GM19397 (cell line): ENCODE data around the gene TMPRSS6.

ENCODE experiments used
- ATAC-seq: cut with Tn5 transposase; IDR thresholded peaks from one replicate; pipeline ENCODE4 v1.9.1; 2021; ENCODE audit warnings: mild to moderate bottlenecking, moderate library complexity; ENCODE audit not compliant: unreplicated experiment

The TMPRSS6 gene

DNA sequence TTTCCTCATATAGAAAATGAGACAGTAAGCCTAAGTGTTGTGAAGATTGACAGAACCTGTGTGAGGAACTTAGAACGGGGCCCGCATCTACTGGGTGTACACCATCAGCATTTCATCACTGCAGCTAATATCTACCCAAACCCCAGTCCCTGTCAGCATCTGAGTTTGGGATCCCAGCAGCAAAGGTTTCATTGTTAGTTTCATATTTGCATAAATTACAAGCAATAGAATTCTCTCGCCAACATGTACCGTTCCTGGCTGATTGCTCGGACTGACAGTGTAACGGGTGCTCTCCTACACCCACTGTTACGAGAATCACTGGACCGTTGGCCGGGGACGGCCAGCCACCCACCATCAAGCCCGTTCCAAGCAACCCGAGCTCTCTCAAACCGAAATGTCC, 10.4 kb upstream of the TMPRSS6 start:
- no peak for ATAC-seq

- ATAC-seq: no peak
Observed at GRCh38 chr22:37118083-37118482, 8.6 kb upstream of the TMPRSS6 start.

DNA sequence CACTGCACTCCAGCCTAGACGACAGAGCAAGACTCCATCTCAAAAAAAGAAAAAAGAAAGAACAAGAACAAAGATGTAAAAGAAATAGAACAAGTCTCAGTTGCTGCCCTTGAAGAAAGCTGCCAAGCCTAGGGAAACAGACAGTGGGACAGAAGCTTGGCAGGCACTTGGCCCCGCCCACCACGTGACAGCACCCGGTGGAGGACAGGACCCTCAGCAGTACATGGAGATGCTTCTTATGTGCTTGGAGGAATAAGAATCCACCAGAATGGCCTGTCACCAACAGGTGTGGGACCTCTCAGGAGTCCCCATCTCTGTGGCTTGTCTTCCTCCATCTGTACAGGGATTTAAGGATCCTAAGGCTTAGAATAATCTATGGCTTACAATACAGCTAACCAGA, 7.6 kb upstream of the TMPRSS6 start:
- no peak for ATAC-seq

DNA sequence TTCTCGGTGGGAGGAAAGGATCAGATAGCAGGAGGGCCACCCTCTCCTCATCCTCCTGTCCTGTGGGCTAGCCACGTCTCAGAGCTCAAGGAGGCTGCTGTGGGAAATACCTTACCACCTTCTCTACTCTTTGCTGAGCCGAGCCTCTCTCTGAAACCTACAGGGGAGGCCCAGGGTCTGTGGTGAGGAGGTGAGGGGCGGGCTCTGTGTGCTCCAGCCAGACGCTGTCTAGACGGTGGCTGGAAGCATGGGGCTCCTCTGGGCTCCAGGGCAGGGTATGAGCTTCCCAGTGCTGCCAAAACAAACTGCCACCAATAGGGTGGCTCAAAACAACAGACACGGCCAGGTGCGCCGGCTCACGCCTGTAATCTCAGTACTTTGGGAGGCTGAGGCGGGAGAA, 5.5 kb upstream of the TMPRSS6 start:
- ATAC-seq: no peak

- no peak for ATAC-seq
Observed at GRCh38 chr22:37113757-37114156, 4.2 kb upstream of the TMPRSS6 start.

GRCh38 chr22:37112084-37112728, 2.7 kb upstream of the TMPRSS6 start:
- no peak for ATAC-seq

DNA sequence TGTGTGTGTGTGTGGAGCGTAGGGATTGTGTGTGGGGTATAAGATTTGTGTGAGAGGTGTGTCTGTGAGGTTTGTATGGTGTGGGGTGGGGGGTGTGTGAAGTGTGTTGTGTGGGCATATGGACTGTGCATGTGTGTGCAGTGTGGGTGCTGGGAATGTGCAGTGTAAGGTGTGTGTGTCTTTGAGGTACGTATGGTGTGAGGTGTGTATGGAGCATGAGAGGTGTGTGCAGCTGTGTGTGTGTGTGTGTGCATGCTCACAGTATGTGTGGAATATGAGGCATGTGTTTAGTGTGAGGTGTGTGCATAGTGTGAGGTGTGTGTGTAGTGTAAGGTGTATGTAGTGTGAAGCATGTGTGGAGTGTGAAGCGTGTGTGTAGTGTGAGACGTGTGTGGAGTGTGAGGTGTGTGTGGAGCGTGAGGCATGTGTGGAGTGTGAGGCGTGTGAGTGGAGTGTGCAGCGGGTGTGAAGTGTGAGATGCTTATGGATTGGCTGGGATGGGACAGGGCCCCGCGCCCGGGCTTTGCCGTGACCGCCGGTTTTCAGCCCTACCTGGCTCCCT, 1.7 kb upstream of the TMPRSS6 start:
- no peak for ATAC-seq

DNA sequence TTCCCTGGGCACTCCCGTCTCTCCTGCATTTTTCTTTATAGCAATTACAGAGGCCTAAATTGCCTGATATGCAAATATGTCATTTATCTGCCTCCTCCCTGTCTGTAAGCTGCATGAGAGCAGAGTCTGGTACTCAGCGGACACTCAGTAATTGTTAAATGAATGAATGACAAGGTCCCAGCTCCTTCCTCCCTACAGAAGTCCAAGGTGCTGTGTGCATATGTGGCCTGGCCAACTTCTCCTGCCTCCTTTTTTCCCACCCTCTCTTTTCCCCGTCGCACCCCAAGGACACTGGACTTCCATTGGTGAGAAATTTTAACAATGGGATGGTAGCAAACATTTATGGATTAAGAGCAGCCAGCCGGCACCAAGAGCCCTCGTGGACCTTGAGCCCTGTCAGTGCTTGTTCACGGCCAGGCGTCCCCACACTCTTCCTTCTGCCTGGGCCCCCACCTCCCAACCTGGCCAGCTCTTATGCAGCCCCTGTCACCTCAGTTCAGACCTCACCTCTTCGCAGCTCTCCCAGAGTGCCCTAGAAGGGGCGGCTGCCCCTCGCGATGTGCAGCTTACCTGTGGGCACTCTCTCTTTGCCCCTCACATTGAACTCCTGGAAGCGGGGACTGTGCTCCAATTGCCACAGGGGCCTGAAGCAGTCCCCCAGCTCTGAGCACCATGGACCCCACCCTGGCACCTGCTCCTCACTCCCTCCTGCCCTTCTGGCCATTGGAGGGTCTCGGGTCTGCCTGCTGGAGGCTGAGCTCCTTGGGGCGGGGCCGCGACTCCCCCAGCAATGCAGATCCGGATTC, 1.5 kb downstream of the TMPRSS6 start:
- ATAC-seq: no peak

DNA sequence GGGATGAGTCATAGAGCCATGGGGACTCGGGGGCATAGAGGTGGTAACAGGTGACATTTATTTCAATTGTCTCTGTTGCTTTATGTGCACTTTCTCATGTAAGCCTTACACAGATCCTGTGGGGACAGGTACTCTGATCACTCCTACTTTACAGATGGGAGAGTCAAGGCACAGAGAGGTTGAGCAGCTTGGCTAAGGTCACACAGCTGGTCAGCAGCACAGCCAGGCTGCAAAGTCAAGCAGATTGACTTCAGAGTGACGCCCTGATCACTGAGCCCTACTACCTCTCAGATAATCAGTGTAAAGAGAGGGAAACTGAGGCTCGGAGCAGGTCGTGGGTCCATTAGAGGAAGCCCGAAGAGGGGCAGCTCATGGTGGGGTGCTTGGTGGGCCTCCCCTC, 3.5 kb downstream of the TMPRSS6 start:
- no peak for ATAC-seq

GRCh38 chr22:37105154-37105553, 4.4 kb downstream of the TMPRSS6 start:
- no peak for ATAC-seq

GRCh38 chr22:37103656-37104452, 5.7 kb downstream of the TMPRSS6 start:
- ATAC-seq: no peak

DNA sequence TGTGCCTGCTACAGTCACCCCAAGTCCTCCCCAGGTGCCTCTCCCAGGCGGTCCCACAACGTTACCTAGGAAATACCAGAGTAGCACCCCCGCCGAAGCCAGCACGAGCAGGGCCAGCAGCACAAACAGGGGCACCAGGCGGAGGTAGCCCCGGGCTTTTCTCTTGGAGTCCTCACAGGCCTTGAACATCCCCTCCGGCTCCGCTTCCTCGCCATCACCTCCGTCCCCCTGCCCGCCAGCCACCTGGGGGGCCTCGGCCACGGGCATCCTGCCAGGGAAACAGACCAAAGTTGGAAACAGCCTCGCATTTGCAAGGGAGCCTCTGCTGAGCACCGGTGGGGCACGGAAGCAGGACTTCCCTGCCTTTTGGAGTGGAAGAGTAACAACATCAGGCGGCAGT, 6.4 kb downstream of the TMPRSS6 start:
- ATAC-seq: no peak

DNA sequence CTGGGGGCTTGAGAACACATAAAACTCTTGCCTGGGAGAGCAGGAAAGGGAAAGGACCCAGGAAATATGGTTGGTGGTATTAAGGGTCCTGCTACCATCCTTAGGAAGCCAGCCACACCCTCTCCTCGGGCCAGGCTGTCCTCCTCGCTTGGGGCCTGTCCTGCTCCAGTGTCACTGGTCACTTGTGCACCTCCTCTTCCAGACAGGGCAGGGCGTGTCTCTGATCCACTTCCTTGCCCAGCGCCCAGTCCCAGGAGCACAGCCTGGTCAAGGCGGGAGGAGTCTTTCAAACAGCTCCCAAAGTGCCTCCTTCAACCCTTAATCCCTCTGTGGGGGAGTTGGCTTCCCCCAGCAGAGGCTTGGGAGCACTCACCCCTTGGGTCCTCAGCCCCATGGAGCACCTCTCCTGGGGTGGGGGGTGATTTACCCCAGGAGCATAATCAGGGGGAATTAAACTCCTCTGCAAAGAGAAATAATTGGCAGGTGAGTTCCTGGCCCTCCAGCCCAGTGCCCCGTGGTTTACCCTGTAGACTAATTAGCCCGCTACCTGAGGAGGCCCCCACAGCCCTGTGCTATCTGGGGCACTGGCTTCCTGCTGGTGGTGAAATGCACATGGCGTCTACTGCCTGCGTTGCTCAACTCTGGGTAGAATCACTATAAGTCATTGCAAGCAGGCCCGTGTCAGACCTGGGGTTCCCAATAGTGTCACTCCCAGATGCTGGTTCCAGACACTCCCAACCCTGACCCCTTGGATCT, 8.0 kb downstream of the TMPRSS6 start:
- ATAC-seq: no peak

- ATAC-seq: no peak
Observed at GRCh38 chr22:37100589-37101127, 8.9 kb downstream of the TMPRSS6 start.

GRCh38 chr22:37098976-37099591, 10.4 kb downstream of the TMPRSS6 start:
- ATAC-seq: no peak

- no peak for ATAC-seq
Observed at GRCh38 chr22:37097346-37097745, 12.2 kb downstream of the TMPRSS6 start.

DNA sequence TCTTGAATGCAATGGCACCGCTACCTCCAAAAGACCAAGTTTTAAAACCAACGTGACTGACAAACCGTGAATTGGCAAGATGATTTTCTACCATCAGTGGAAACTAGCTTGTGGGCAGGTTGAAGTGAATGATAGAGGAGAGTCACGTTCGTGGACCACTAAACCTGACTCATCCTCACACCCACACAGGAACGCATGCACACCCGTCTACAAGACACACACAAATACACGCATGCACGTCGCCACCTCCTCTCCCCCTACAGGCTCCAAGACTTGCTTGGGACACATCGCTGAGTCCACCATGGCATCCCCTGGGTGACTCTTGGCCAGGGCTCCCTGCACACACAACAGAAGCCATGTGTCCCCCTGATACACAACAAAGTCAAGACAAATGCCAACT, 14.4 kb downstream of the TMPRSS6 start:
- no peak for ATAC-seq

GRCh38 chr22:37094239-37094638, 15.3 kb downstream of the TMPRSS6 start:
- ATAC-seq: no peak

DNA sequence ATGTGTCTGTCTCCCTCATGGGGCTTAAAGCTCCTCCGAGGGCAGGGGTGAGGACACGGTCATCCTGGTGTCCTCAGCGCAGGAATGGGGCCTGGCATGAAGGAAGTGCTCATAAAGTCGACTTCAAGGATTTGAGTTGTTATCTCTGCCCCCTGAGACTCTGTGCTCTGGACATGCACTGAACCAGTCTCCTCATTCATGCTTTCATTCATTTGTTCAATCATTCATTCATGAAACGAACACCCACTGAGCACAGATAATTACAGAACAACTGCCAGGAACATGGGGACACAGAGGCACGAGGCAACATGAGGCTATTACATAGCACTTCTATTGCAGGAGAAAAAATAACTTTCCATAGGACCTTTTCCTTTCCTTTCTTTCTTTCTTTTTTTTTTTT, 16.5 kb downstream of the TMPRSS6 start:
- no peak for ATAC-seq

DNA sequence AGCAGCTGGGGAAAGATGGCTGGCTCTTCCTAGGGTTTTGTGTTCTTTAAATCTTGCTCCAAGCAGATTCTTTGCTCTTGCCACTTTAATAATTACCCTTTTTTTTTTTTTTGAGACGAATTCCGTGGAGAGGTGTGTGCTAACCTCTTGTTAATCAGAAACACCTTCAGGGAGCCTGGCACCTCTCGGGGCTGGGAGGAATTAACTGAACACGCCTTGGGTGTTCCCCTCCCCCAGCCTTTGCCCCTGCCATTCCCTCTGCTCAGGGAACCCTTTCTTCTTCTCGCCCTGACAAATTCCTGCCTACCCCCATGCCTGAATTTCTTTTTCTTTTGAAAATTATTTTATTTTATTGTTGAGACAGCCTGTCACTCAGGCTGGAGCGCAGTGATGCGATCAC, 17.5 kb downstream of the TMPRSS6 start:
- ATAC-seq: no peak
